ENCODE results near the gene LCP2.

LCP2 gene

DNA sequence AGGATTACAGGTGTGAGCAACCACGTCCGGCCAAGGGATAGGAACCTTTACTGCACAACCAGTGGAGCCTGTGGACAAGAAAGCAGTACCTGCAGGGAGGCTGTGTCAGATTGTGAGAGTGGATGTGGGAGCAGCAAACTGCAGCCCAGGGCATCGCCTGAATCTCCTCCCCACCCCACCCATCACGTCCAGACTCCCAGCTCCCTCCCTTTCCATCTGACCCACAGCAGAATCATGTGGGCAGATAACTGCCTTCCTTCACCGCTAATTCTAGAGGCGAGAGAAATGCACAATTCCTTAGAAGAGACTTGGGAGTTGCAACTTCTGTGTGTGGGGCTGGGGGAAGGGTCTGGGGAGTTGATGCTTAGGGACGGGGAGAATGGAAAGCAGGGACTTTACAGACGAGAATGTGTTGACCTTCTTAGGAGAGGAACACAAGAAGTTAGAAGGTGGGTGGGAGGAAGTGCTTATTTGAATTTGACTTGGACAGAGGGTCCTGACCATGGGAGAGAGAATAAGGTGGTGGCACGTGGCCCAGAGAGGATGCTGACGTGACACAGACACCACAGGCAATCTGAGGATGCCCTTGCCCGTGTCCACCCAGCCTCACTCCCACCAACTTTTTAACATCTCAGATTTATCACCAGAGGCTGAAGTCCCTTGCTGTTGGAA lies 4.5 kb upstream of the LCP2 start:
- Histone ChIP-seq H3K27ac (ENCODE audit: low read length) (no peak overlapping the region), H3K79me2 (ENCODE audit: low read length) (no peaks in the 10 kb centered on the region), H2AFZ (ENCODE audit: low read depth, low read length) (no peak overlapping the region), H4K20me1 (ENCODE audit: insufficient read depth, low read length) (no peaks in the 10 kb centered on the region), H3K36me3 (replicated peaks; ENCODE audit: low read depth, low read length) (no peaks in the 10 kb centered on the region), H3K4me2 (ENCODE audit: low read length) (no peak overlapping the region), H3K27me3 (ENCODE audit: low read depth, low read length) (no peaks in the 10 kb centered on the region; the same call in 1 of the 2 replicates), H3K9me3 (ENCODE audit: insufficient read depth, low read length) (no peaks in the 10 kb centered on the region), H3K4me1 (ENCODE audit: low read length) (peaks cover 24% of the 10 kb centered on the region), H3K4me3 (ENCODE audit: low read length) (no peak overlapping the region), H3K9ac (ENCODE audit: low read length) (no peak overlapping the region)
- TF ChIP-seq EZH2phosphoT487 (IDR thresholded peaks at IDR 0.05; ENCODE audit: low read depth): no peak
- TF ChIP-seq, protein P1, sequence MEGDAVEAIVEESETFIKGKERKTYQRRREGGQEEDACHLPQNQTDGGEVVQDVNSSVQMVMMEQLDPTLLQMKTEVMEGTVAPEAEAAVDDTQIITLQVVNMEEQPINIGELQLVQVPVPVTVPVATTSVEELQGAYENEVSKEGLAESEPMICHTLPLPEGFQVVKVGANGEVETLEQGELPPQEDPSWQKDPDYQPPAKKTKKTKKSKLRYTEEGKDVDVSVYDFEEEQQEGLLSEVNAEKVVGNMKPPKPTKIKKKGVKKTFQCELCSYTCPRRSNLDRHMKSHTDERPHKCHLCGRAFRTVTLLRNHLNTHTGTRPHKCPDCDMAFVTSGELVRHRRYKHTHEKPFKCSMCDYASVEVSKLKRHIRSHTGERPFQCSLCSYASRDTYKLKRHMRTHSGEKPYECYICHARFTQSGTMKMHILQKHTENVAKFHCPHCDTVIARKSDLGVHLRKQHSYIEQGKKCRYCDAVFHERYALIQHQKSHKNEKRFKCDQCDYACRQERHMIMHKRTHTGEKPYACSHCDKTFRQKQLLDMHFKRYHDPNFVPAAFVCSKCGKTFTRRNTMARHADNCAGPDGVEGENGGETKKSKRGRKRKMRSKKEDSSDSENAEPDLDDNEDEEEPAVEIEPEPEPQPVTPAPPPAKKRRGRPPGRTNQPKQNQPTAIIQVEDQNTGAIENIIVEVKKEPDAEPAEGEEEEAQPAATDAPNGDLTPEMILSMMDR (IDR thresholded peaks at IDR 0.05; ENCODE audit: low read depth, low read length): no peak

DNA sequence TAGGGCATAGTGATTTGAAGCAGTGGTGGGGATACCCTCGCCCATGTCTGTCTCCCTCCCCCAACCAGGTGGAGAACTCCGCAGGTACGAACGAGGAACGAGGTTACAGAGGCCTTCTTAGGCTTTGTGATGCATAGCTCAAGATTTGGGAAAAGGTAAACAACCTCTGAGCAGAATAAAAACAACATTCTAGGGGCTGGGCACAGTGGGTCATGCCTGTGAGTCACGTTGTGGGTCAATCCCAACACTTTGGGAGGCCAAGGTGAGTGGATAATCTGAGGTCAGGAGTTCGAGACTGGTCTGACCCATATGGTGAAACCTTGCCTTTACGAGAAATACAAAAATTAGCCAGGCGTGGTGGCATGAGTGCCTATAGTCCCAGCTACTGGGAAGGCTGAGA lies 3.6 kb upstream of the LCP2 start:
- no peaks in the 10 kb centered on the region for H3K79me2 ChIP-seq (ENCODE audit: low read length)
- no peak overlapping the region for H3K9ac ChIP-seq (ENCODE audit: low read length)
- no peaks in the 10 kb centered on the region for H4K20me1 ChIP-seq (ENCODE audit: insufficient read depth, low read length)
- no peaks in the 10 kb centered on the region for H3K9me3 ChIP-seq (ENCODE audit: insufficient read depth, low read length)
- H2AFZ ChIP-seq (ENCODE audit: low read depth, low read length): no peak overlapping the region
- TF ChIP-seq, protein P1 (IDR thresholded peaks at IDR 0.05; ENCODE audit: low read depth, low read length): no peak
- TF ChIP-seq EZH2phosphoT487 (IDR thresholded peaks at IDR 0.05; ENCODE audit: low read depth): no peak
- no peak overlapping the region for H3K27ac ChIP-seq (ENCODE audit: low read length)
- peaks cover 4% of the 10 kb centered on the region; the same call in 1 of the 2 replicates for H3K27me3 ChIP-seq (ENCODE audit: low read depth, low read length)
- H3K36me3 ChIP-seq (replicated peaks; ENCODE audit: low read depth, low read length): no peaks in the 10 kb centered on the region
- H3K4me3 ChIP-seq (ENCODE audit: low read length): no peak overlapping the region
- H3K4me1 ChIP-seq (ENCODE audit: low read length): peaks cover 18% of the 10 kb centered on the region
- no peak overlapping the region for H3K4me2 ChIP-seq (ENCODE audit: low read length)

DNA sequence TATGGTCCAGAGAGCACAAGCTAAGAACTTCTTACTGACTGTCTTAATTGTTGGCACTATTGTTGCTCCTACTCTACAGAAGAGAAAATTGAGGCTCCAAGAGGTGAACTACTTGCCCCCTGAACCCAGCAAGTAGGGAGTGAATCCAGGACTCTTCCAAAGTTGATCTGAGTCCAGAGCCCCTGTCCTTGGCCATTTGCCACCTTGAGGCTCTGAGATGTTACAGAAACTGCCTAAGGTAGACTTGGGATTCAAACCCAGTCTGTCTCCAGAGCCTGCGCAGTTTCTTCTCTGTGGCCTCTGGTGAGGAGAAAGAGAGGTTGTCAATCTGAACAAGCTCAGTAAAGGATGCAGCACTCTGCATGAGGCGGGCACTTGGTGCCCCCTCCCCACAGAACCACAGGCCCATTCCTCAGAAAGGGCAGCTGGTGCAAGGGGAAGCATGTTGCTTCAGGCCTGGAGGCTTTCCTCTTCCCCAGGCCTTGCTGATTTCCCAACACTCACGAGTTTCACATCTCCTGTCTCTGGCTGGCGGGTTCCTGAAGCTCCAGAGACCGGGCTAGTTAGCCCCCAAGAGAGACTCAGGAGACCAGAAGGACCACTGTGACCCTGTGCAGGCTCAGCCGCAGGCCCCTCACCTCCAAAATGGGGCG lies 2.9 kb upstream of the LCP2 start:
- TF ChIP-seq, protein P1 (IDR thresholded peaks at IDR 0.05; ENCODE audit: low read depth, low read length): no peak
- TF ChIP-seq EZH2phosphoT487 (IDR thresholded peaks at IDR 0.05; ENCODE audit: low read depth): no peak
- Histone ChIP-seq H4K20me1 (ENCODE audit: insufficient read depth, low read length) (no peaks in the 10 kb centered on the region), H3K36me3 (replicated peaks; ENCODE audit: low read depth, low read length) (no peaks in the 10 kb centered on the region), H3K4me3 (ENCODE audit: low read length) (no peak overlapping the region), H3K27me3 (ENCODE audit: low read depth, low read length) (peaks cover 10% of the 10 kb centered on the region; the same call in 1 of the 2 replicates), H3K27ac (ENCODE audit: low read length) (no peak overlapping the region), H3K79me2 (ENCODE audit: low read length) (no peaks in the 10 kb centered on the region), H3K9ac (ENCODE audit: low read length) (no peak overlapping the region), H2AFZ (ENCODE audit: low read depth, low read length) (no peak overlapping the region), H3K9me3 (ENCODE audit: insufficient read depth, low read length) (no peaks in the 10 kb centered on the region), H3K4me2 (ENCODE audit: low read length) (no peak overlapping the region), H3K4me1 (ENCODE audit: low read length) (peaks cover 12% of the 10 kb centered on the region)

DNA sequence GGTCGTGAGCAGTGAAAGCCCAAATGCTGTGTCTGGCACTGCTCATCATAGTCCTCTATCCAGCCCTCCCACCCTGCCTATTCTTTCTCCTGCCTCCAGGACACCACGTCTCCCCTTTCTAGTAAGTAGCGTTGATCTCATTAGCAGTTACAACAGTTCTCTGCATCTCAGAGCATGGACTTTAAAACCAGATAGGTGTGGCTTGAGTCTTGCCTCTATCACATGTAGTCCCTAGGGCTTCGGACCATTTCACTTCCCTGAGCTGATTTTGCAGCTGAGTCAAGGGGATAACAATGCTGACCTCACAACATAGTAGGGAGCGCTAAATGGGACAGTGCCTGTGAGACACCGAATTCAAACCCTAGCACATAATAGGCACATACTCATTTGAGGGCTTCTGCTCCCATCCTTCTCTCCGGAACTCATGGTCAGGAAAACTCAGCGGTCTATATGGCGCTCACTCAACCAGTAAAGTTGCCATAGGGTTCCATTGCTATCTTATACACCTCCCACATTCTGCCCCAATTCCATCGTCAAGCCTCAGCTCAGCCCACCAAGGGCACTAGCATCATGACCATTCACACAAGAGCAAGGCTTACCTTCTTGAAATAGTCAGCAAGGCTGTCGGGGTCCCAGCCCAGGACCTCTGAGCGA lies 515 bp downstream of the LCP2 start:
- Histone ChIP-seq H3K36me3 (replicated peaks; ENCODE audit: low read depth, low read length) (no peaks in the 10 kb centered on the region), H3K27me3 (ENCODE audit: low read depth, low read length) (peaks cover 33% of the 10 kb centered on the region), H3K4me3 (ENCODE audit: low read length) (no peak overlapping the region), H3K4me2 (ENCODE audit: low read length) (no peak overlapping the region), H4K20me1 (ENCODE audit: insufficient read depth, low read length) (no peaks in the 10 kb centered on the region), H2AFZ (ENCODE audit: low read depth, low read length) (no peak overlapping the region), H3K79me2 (ENCODE audit: low read length) (no peaks in the 10 kb centered on the region), H3K27ac (ENCODE audit: low read length) (no peak overlapping the region), H3K9me3 (ENCODE audit: insufficient read depth, low read length) (no peaks in the 10 kb centered on the region), H3K4me1 (ENCODE audit: low read length) (no peaks in the 10 kb centered on the region), H3K9ac (ENCODE audit: low read length) (no peak overlapping the region)
- TF ChIP-seq, protein P1 (IDR thresholded peaks at IDR 0.05; ENCODE audit: low read depth, low read length): no peak
- TF ChIP-seq EZH2phosphoT487 (IDR thresholded peaks at IDR 0.05; ENCODE audit: low read depth): no peak
